A549 (cell line): ENCODE data around the gene RUNX3. TPM values are rescaled to one million over a fixed set of nuclear protein-coding genes. Genes with fewer than 3 reads are reported as not detected.

Experiments
- ATAC-seq, 2 experiments: fragments of 200-7000 bp in 1 of 2; fragments of >200 bp in 1 of 2; cut with Nextera tagmentation in 1 of 2; cut with Tn5 transposase in 1 of 2; 3 replicates each; pipeline versions ENCODE4 v1.8.0 to v1.9.1; 2018 to 2020; ENCODE audit warnings: mild to moderate bottlenecking in 1 of 2, moderate library complexity in 1 of 2
- CTCF ChIA-PET: fragments of 300-600 bp; sonication (Branson Sonifier 250); formaldehyde crosslinking; extraction: SDS; loops from one replicate; lab custom pipeline; 2021; ENCODE audit warnings: antibody characterized with exemption, inconsistent platforms; lab: Yijun Ruan, JAX
- POLR2A ChIA-PET: fragments of 350-600 bp; formaldehyde crosslinking; extraction: SDS; loops from one replicate; lab custom pipeline; 2021; ENCODE audit warnings: antibody characterized with exemption, inconsistent platforms; lab: Yijun Ruan, JAX
- DNase-seq, 2 experiments: peaks; one replicate each; pipeline versions ENCODE4 v3.0.0 to v3.0.0-alpha.2; 2011 to 2016; ENCODE audit warnings: low read depth in 1 of 2, low spot score in 1 of 2
- FAIRE-seq: peaks from 2 replicates; lab custom pipeline; 2011; peaks lifted over from hg19 to GRCh38; lab: Jason Lieb, UNC
- H3K27ac ChIP-seq, 2 experiments: fragments of >200 bp; sonication (Bioruptor Twin); formaldehyde crosslinking; 3 replicates each; pipeline ENCODE4 v1.5.1; 2016 to 2017
- H3K4me1 ChIP-seq: fragments of >200 bp; sonication (Bioruptor Twin); formaldehyde crosslinking; 3 replicates; pipeline ENCODE4 v1.6.1; 2016
- H3K4me2 ChIP-seq: fragments of >200 bp; sonication (Bioruptor Twin); formaldehyde crosslinking; 3 replicates; pipeline ENCODE4 v1.6.1; 2016
- H3K4me3 ChIP-seq: fragments of >200 bp; sonication (Bioruptor Twin); formaldehyde crosslinking; 3 replicates; pipeline ENCODE4 v1.5.1; 2016
- H3K9me3 ChIP-seq: fragments of >200 bp; sonication (Bioruptor Twin); formaldehyde crosslinking; 3 replicates; pipeline ENCODE4 v1.6.1; 2016
- BHLHE40 ChIP-seq: IDR thresholded peaks from 2 replicates; pipeline ENCODE4 v1.6.1; 2012; ENCODE audit warnings: low read depth, low read length, inconsistent platforms
- CBX8 ChIP-seq: fragments of 200-600 bp; sonication (generic); IDR thresholded peaks from 2 replicates; pipeline ENCODE4 v1.6.1; 2016
- CHD2 ChIP-seq: fragments of 150-350 bp; IDR thresholded peaks from 2 replicates; pipeline ENCODE4 v1.6.1; 2014; ENCODE audit warnings: low read length; ENCODE audit not compliant: partially characterized antibody
- CHD4 ChIP-seq: fragments of 200-600 bp; sonication (generic); IDR thresholded peaks from 2 replicates; pipeline ENCODE4 v1.6.1; 2016; ENCODE audit warnings: antibody characterized with exemption, mild to moderate bottlenecking, borderline replicate concordance
- EHF ChIP-seq: fragments of 250-450 bp; sonication (Bioruptor Pico); IDR thresholded peaks from 2 replicates; pipeline ENCODE4 v1.5.0; 2020; ENCODE audit warnings: mild to moderate bottlenecking
- EHMT2 ChIP-seq: fragments of 200-600 bp; sonication (generic); IDR thresholded peaks from 2 replicates; pipeline ENCODE4 v1.6.1; 2016; ENCODE audit warnings: antibody characterized with exemption, low read depth, mild to moderate bottlenecking, moderate library complexity
- ELK1 ChIP-seq: fragments of 150-350 bp; IDR thresholded peaks from 2 replicates; pipeline ENCODE4 v1.6.1; 2014; ENCODE audit warnings: low read depth, mild to moderate bottlenecking, low read length
- EP300 ChIP-seq, 2 experiments: fragments of >200 bp; sonication (Bioruptor Twin); formaldehyde crosslinking; IDR thresholded peaks; 2 replicates in 1 of 2; 3 replicates in 1 of 2; pipeline ENCODE4 v1.6.1; 2016 to 2017
- ESRRA ChIP-seq: fragments of 150-350 bp; IDR thresholded peaks from 2 replicates; pipeline ENCODE4 v1.6.1; 2014; ENCODE audit warnings: mild to moderate bottlenecking, low read length, borderline replicate concordance
- FOSB ChIP-seq: fragments of 250-450 bp; sonication (Bioruptor Pico); IDR thresholded peaks from 2 replicates; pipeline ENCODE4 v1.5.0; 2020; ENCODE audit warnings: mild to moderate bottlenecking, moderate library complexity
- HEYL ChIP-seq: fragments of 250-450 bp; sonication (Bioruptor Pico); IDR thresholded peaks from 2 replicates; pipeline ENCODE4 v1.8.0; 2021; ENCODE audit warnings: mild to moderate bottlenecking, moderate library complexity
- HOXA7 ChIP-seq: fragments of 250-450 bp; sonication (Bioruptor Pico); IDR thresholded peaks from 2 replicates; pipeline ENCODE4 v1.5.0; 2020; ENCODE audit warnings: mild to moderate bottlenecking, moderate library complexity
- HOXB13 ChIP-seq: fragments of 250-450 bp; sonication (Bioruptor Pico); IDR thresholded peaks from 2 replicates; pipeline ENCODE4 v1.5.0; 2020; ENCODE audit warnings: low read depth, mild to moderate bottlenecking, moderate library complexity
- KDM1A ChIP-seq: fragments of 200-600 bp; sonication (generic); IDR thresholded peaks from 2 replicates; pipeline ENCODE4 v1.6.1; 2016; ENCODE audit warnings: low read depth, mild to moderate bottlenecking
- KDM5A ChIP-seq: fragments of 200-600 bp; sonication (generic); IDR thresholded peaks from 2 replicates; pipeline ENCODE4 v1.6.1; 2016; ENCODE audit warnings: antibody characterized with exemption, mild to moderate bottlenecking
- MAZ ChIP-seq: fragments of 150-350 bp; IDR thresholded peaks from 2 replicates; pipeline ENCODE4 v1.6.1; 2014; ENCODE audit warnings: antibody characterized with exemption, low read depth, low read length, borderline replicate concordance
- NFE2L2 ChIP-seq: fragments of 150-350 bp; conservative IDR thresholded peaks from 2 replicates; pipeline ENCODE4 v1.6.1; 2014; ENCODE audit warnings: low read length
- POLR2A ChIP-seq: IDR thresholded peaks from 2 replicates; pipeline ENCODE4 v1.6.1; 2012; ENCODE audit warnings: mild to moderate bottlenecking, low read length
- RCOR1 ChIP-seq: fragments of 150-350 bp; IDR thresholded peaks from 2 replicates; pipeline ENCODE4 v1.6.1; 2014; ENCODE audit warnings: antibody characterized with exemption, low read length, low read depth
- RFX5 ChIP-seq: fragments of 450-650 bp; IDR thresholded peaks from 2 replicates; pipeline ENCODE4 v1.7.1; 2014; ENCODE audit warnings: antibody characterized with exemption, mild to moderate bottlenecking, moderate library complexity
- TFCP2L1 ChIP-seq: fragments of 250-450 bp; sonication (Bioruptor Pico); IDR thresholded peaks from 2 replicates; pipeline ENCODE4 v1.5.0; 2021; ENCODE audit warnings: mild to moderate bottlenecking
- ZSCAN20 ChIP-seq: fragments of 250-450 bp; sonication (Bioruptor Pico); IDR thresholded peaks from 2 replicates; pipeline ENCODE4 v1.8.0; 2022; ENCODE audit warnings: mild to moderate bottlenecking, moderate library complexity
- WGBS: methylation state at CpG from one replicate; pipeline ENCODE4 v1.1.6; 2017; ENCODE audit errors: missing lambda C conversion rate; 5-methylcytosine and 5-hydroxymethylcytosine counted together
- polyA plus RNA-seq, 4 experiments: library from polyadenylated mRNA; depleted of rRNA in 3 of 4; stranded (reverse); fragments of >200 nt; fragmentation: RNase III in 1 of 4; extraction: RNeasy Plus Mini Kit Qiagen cat#74134 plus additional on column Dnase treatment in 1 of 4; gene quantifications; 2 replicates in 3 of 4; 3 replicates in 1 of 4; pipeline ENCODE4 v1.2.3, GENCODE V29; 2011 to 2017
- TF ChIP-seq, protein P1 (sequence below): IDR thresholded peaks from 2 replicates; pipeline ENCODE4 v1.6.1; 2012; ENCODE audit warnings: low read depth, borderline replicate concordance
- TF ChIP-seq, protein P2 (sequence below): fragments of >200 bp; sonication (Bioruptor Twin); formaldehyde crosslinking; IDR thresholded peaks from 2 replicates; pipeline ENCODE4 v1.6.1; 2016

The RUNX3 gene
- polyA plus RNA-seq, 2 of the 4 experiments (the other 2 are of a cell fraction) = 1.4 to 4.0 TPM

DNA sequence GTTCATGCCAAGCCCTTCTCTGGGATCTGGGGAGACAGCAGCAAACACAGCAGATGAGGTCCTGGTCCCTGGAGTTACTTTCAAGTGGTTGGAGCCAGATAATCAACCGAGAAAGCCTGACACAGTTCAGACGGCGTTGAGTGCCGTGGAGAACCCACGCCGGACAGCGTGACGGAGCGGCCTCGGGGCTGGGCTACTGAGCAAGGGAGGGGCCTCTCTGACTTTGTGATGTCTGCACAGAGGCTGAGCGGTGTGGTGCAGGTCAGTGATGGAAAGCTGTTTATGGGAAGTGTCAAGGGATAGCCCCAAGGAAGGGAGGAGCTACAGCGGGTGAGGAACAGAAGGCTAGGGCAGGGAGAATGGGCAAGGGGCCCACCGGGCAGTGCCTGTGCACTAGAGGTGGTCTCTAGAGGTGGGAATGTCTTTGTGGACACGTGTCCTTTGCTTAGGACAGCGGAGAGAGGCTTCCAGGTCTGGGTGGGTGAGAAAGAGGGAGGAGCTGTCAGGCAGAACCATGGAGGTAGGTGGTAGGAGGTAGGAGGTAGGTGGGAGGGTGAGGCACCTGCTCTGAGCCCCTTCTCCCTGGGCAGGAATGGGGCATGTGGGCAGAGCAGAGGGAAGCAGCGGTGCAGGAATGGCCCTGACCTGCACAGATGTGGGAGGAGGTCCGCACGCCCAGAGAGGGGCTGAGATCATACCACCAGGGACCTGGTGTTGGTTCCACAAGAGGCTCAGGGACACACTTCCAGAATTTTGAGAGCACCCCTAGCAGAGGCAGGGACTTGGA is 62.8 kb downstream of the RUNX3 start:
- ATAC-seq (no peak), DNase-seq (no peak), FAIRE-seq (no peak)
- Histone ChIP-seq H3K4me1 (peaks cover 7% of the 10 kb centered on the region; the same call in 2 of the 3 replicates), H3K4me2 (no peak overlapping the region), H3K4me3 (no peak overlapping the region), H3K27ac (no peak overlapping the region), H3K9me3 (no peaks in the 10 kb centered on the region)
- CTCF ChIA-PET = interaction anchor here (1.5 to 1.8 kb wide), 3 partner anchors 20 to 65 kb away, joined by 4 to 7 read pairs (median 4); no protein-coding TSS in a partner anchor
- TF ChIP-seq KDM1A (no peak), TFCP2L1 (CRISPR knock-in tag) (no peak), FOSB (CRISPR knock-in tag) (no peak), NFE2L2 (no peak), EHMT2 (no peak)
- 70% methylated on average over 17 of the region's 18 CpGs for WGBS
- POLR2A ChIA-PET = no interaction called here

- 65% methylated on average over 17 of the region's 17 CpGs for WGBS
- H3K4me3 ChIP-seq = no peak overlapping the region
- H3K27ac ChIP-seq = no peak overlapping the region
- ATAC-seq (no peak), DNase-seq (no peak), FAIRE-seq (no peak)
- no peak overlapping the region for H3K4me2 ChIP-seq
- TF ChIP-seq CHD2 (no peak), RFX5 (no peak), EHF (no peak), CHD4 (no peak), ELK1 (no peak), HOXB13 (no peak), POLR2A (no peak), HOXA7 (CRISPR knock-in tag) (no peak)
- TF ChIP-seq, protein P1, sequence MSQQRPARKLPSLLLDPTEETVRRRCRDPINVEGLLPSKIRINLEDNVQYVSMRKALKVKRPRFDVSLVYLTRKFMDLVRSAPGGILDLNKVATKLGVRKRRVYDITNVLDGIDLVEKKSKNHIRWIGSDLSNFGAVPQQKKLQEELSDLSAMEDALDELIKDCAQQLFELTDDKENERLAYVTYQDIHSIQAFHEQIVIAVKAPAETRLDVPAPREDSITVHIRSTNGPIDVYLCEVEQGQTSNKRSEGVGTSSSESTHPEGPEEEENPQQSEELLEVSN = no peak
- H3K9me3 ChIP-seq = no peaks in the 10 kb centered on the region
- ChIA-PET POLR2A (no interaction called here), CTCF (interaction anchor here (1.5 to 1.8 kb wide), 3 partner anchors 19 to 338 kb away, joined by 4 to 5 read pairs (median 4); no protein-coding TSS in a partner anchor)
- H3K4me1 ChIP-seq = peaks cover 11% of the 10 kb centered on the region; the same call in 2 of the 3 replicates
These were observed 63.6 kb downstream of the RUNX3 start for GRCh38 chr1:24866211-24867083.

GRCh38 chr1:24865587-24865986 is 64.5 kb downstream of the RUNX3 start:
- POLR2A ChIA-PET = no interaction called here
- DNase-seq (no peak), ATAC-seq (no peak), FAIRE-seq (no peak)
- TF ChIP-seq KDM5A = no peak
- Histone ChIP-seq H3K27ac (no peak overlapping the region), H3K9me3 (no peaks in the 10 kb centered on the region), H3K4me2 (no peak overlapping the region), H3K4me1 (peaks cover 11% of the 10 kb centered on the region; the same call in 2 of the 3 replicates), H3K4me3 (no peak overlapping the region)
- 78% methylated on average over 3 of the region's 3 CpGs for WGBS
- CTCF ChIA-PET = interaction anchor here (1.3 to 1.8 kb wide), 3 partner anchors 18 to 339 kb away, joined by 3 to 5 read pairs (median 4); no protein-coding TSS in a partner anchor

DNA sequence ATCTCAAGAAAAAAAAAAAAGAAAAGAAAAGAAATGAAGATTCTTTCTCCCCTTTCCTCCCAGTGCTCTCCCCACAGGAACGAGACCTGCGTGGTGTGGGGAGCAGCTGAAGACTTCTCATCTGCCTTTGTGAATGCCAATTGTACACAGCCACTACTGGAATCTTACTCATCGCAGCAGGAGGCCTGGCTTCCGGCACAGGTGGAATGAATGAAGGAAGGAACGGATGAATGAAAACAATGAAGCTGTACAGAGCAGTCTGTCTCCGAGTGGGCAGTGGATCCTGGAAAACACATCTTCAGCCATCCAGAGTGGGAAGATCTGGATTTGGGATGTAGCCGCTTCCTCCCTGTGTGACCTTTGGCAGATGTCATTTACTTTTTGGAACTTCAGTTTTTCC is 64.9 kb downstream of the RUNX3 start:
- Histone ChIP-seq H3K9me3 (no peaks in the 10 kb centered on the region), H3K4me2 (no peak overlapping the region), H3K4me3 (no peak overlapping the region), H3K4me1 (peaks cover 11% of the 10 kb centered on the region; the same call in 2 of the 3 replicates), H3K27ac (no peak overlapping the region)
- 77% methylated on average over 7 of the region's 7 CpGs for WGBS
- FAIRE-seq = no peak
- ATAC-seq = no peak
- DNase-seq = no peak
- ChIA-PET CTCF (interaction anchor here (1.3 to 1.5 kb wide), 2 partner anchors 33 to 339 kb away, joined by 3 to 5 read pairs; no protein-coding TSS in a partner anchor), POLR2A (no interaction called here)
- TF ChIP-seq RCOR1 = no peak
- no peak for TF ChIP-seq HOXA7 (CRISPR knock-in tag)
- TF ChIP-seq ZSCAN20 (CRISPR knock-in tag) = no peak
- TF ChIP-seq CBX8 = no peak
- TF ChIP-seq, protein P2, sequence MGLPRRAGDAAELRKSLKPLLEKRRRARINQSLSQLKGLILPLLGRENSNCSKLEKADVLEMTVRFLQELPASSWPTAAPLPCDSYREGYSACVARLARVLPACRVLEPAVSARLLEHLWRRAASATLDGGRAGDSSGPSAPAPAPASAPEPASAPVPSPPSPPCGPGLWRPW = no peak
- TF ChIP-seq ESRRA = no peak
- TF ChIP-seq HEYL (CRISPR knock-in tag) = no peak
- TF ChIP-seq BHLHE40 = no peak
- no peak for TF ChIP-seq MAZ
- no peak for TF ChIP-seq EHMT2
- TF ChIP-seq EP300 (IDR thresholded peaks at IDR 0.05) = no peak
